GM06990 (cell line): Measurements from ENCODE around the gene GLCCI1.

Source experiments
- DNase-seq: peaks from one replicate; pipeline ENCODE4 v3.0.0-alpha.2; 2011; ENCODE audit not compliant: insufficient read length; ENCODE audit errors: extremely low read depth
- H3K27me3 ChIP-seq: replicated peaks from 2 replicates; pipeline ENCODE4 v1.6.0; 2011; ENCODE audit warnings: low read length; ENCODE audit not compliant: control insufficient read depth, insufficient read depth
- H3K36me3 ChIP-seq: 2 replicates; pipeline ENCODE4 v1.5.1; 2011; ENCODE audit warnings: low read length; ENCODE audit not compliant: control insufficient read depth, insufficient read depth
- H3K4me3 ChIP-seq: replicated peaks from 2 replicates; pipeline ENCODE4 v1.5.1; 2011; ENCODE audit warnings: low read depth, mild to moderate bottlenecking, control low read depth, low read length
- TF ChIP-seq, protein P1 (sequence below): IDR thresholded peaks from 2 replicates; pipeline ENCODE4 v1.5.1; 2011; ENCODE audit warnings: low read length, control low read depth, mild to moderate bottlenecking, inconsistent platforms; ENCODE audit not compliant: insufficient read depth, poor library complexity, severe bottlenecking

GLCCI1 gene

DNA sequence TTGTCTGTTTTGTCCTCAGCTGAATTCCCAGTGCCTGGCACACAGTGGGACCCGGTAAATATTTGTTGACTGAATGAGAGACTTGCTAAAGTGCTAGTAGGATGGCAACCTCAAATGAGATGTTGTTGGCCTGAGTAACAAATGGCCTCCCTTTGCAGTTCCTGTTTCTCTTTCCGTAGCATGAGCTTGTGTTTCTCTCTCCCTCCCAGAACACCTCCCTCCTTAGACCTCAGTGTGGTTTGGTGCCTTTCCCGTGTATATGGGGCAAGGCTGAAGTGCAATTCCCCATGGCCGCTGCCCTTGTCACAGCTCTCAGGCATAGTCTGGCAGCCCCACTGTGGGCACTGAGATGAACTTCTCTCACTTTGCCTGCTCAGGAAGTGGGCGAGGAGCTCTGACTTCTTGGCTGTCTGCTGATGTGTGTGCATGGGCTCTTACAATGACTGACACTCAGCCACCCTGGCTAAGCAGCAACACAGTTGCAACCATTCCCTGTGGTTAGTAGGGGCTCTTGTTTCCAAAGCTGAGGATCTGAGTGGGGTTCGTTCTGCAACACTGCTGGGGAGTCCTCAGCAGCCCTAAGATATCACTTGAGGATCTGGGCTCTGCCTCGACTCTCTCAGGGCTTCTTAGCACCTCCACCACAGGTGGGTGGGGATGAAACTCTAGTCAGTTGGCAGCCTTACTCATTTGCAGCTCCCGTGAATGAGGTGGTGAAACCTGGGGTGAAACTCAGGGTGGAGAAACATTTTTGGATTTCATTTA, 157.3 kb downstream of the GLCCI1 start:
- Histone ChIP-seq H3K4me3 (no peak overlapping the region), H3K27me3 (no peaks in the 10 kb centered on the region), H3K36me3 (no peaks in the 10 kb centered on the region)
- TF ChIP-seq, protein P1, sequence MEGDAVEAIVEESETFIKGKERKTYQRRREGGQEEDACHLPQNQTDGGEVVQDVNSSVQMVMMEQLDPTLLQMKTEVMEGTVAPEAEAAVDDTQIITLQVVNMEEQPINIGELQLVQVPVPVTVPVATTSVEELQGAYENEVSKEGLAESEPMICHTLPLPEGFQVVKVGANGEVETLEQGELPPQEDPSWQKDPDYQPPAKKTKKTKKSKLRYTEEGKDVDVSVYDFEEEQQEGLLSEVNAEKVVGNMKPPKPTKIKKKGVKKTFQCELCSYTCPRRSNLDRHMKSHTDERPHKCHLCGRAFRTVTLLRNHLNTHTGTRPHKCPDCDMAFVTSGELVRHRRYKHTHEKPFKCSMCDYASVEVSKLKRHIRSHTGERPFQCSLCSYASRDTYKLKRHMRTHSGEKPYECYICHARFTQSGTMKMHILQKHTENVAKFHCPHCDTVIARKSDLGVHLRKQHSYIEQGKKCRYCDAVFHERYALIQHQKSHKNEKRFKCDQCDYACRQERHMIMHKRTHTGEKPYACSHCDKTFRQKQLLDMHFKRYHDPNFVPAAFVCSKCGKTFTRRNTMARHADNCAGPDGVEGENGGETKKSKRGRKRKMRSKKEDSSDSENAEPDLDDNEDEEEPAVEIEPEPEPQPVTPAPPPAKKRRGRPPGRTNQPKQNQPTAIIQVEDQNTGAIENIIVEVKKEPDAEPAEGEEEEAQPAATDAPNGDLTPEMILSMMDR, result no peak
- DNase-seq, result peak; percentile 83

GRCh38 chr7:8126601-8127167, 158.1 kb downstream of the GLCCI1 start:
- Histone ChIP-seq H3K4me3 (no peak overlapping the region), H3K36me3 (no peaks in the 10 kb centered on the region), H3K27me3 (no peaks in the 10 kb centered on the region)
- DNase-seq, result no peak
- TF ChIP-seq, protein P1, result no peak

- no peaks in the 10 kb centered on the region for H3K36me3 ChIP-seq
- no peaks in the 10 kb centered on the region for H3K27me3 ChIP-seq
- H3K4me3 ChIP-seq, result peak overlapping the region; percentile 14; the same call in 1 of the 2 replicates
- DNase-seq, result no peak
- TF ChIP-seq, protein P1, result no peak
Observed at GRCh38 chr7:8128449-8129317, 160.1 kb downstream of the GLCCI1 start.

GRCh38 chr7:8129318-8129659, 160.7 kb downstream of the GLCCI1 start:
- Histone ChIP-seq H3K36me3 (no peaks in the 10 kb centered on the region), H3K27me3 (no peaks in the 10 kb centered on the region), H3K4me3 (no peak overlapping the region)
- DNase-seq, result no peak
- TF ChIP-seq, protein P1, result no peak

- H3K4me3 ChIP-seq, result no peak overlapping the region
- no peaks in the 10 kb centered on the region for H3K36me3 ChIP-seq
- no peak for DNase-seq
- H3K27me3 ChIP-seq, result no peaks in the 10 kb centered on the region
- TF ChIP-seq, protein P1, result no peak
Observed at GRCh38 chr7:8130663-8131062, 162.1 kb downstream of the GLCCI1 start.
